GM12873 (cell line): Measurements from ENCODE around the gene SH3BP5.

ENCODE experiments used
- CTCF ChIP-seq: IDR thresholded peaks from 2 replicates; pipeline ENCODE4 v1.5.1; 2012; ENCODE audit warnings: low read depth, mild to moderate bottlenecking, moderate library complexity, low read length, control low read depth; ENCODE audit not compliant: insufficient read depth; ENCODE audit errors: missing control alignments

Gene SH3BP5

GRCh38 chr3:15253023-15253697, 79.2 kb downstream of the SH3BP5 start:
- TF ChIP-seq CTCF = no peak

- no peak for TF ChIP-seq CTCF
Measured at GRCh38 chr3:15246186-15246585, 86.2 kb downstream of the SH3BP5 start.

DNA sequence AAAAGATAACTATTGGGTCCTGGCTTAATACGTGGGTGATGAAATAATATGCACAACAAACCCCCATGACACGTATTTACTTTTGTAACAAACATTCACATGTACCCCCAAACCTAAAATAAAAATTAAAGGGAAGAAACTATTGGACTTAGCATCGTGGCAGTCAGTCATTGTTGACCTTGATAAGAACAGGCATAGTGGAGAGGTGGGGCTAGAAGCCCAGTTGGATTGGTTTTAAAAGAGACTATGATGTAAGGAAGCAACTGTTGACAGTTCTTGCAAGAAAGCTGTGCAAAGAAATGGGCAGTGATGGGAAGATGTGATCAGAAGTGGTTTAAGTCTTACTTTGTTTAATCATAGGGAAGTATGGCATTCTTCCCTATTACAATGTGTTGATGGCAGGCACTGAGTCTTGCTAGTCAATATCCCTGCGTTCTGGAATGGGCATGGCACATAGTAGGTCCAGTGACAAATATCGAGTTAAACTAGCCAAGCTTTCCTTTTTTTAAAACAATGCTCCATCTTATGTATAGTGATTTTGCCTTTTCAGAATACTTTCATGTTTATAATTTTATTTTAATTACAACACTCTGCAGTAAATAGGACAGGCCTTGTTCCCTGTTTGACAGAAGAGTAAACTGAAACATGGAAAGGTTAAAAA, 88.4 kb downstream of the SH3BP5 start:
- TF ChIP-seq CTCF = no peak

GRCh38 chr3:15241341-15241740, 91.0 kb downstream of the SH3BP5 start:
- peak; percentile 55 for TF ChIP-seq CTCF

DNA sequence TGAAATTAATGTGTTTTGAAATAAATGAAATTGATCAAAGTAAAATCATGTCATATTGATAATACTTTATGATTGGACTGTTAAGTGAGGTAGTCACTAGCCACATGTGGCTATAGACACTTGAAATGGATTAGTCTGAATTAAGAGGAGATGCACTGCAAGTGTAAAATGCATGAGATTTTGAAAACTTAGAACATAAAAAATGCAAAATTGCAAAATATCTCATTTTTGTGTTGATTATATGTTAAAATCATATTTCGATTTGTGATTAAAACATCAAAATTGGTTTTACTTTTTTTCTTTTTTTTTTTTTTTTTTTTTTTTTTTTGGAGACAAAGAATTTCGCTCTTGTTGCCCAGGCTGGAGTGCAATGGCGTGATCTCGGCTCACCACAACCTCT, 103.1 kb downstream of the SH3BP5 start:
- TF ChIP-seq CTCF = no peak

- TF ChIP-seq CTCF = no peak
Measured at GRCh38 chr3:15228147-15228546, 104.2 kb downstream of the SH3BP5 start.

- TF ChIP-seq CTCF = no peak
Measured at GRCh38 chr3:15223685-15224572, 108.5 kb downstream of the SH3BP5 start.
